SK-N-MC (cell line): Measurements from ENCODE around the gene MRNIP.

Experiments used
- EZH2 ChIP-seq: fragments of 200-600 bp; sonication (generic); IDR thresholded peaks from one replicate; pipeline ENCODE4 v1.6.1; 2017; ENCODE audit warnings: antibody characterized with exemption
- FOXP2 ChIP-seq: optimal IDR thresholded peaks from 2 replicates; pipeline ENCODE3; 2011; ENCODE audit warnings: mild to moderate bottlenecking, moderate library complexity; ENCODE audit not compliant: insufficient read depth; ENCODE audit errors: extremely low read length, control extremely low read depth
- POLR2AphosphoS5 ChIP-seq: IDR thresholded peaks from 2 replicates; pipeline ENCODE4 v1.6.1; 2012; ENCODE audit warnings: mild to moderate bottlenecking, low read depth, low read length, borderline replicate concordance

DNA sequence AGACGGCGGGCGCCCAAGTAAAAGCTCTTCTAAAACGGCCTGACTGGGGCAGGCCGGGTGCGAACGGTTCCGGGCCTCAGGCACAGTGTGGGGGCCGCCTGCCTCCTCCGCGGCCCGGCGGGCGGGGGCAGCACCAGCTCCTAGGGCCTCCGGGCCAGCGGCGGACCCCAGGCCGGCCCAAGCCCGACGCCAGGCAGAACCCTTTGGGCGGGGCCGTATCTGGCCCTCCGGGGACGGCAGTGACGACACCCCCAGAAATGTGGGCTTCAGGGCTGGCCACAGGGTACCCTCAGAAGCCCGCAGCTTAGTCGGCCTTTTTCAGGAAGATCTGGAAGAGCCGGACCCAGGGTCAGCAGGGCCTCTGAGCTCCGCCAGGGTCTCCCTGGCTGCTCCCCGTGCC is 60.9 kb downstream of the MRNIP start:
- TF ChIP-seq POLR2AphosphoS5: no peak
- TF ChIP-seq EZH2: no peak
- TF ChIP-seq FOXP2: no peak
